ENCODE data around the gene AGGF1. TPM values are rescaled to one million over a fixed set of nuclear protein-coding genes. Genes with fewer than 3 reads are reported as not detected.
A peak's percentile ranks its signal among the peaks of the same experiment; 100 is the strongest.
"Not testable (repeated sequence)": the region's sequence is repeated elsewhere in the genome, so short reads cannot be mapped to it uniquely, and the experiment has no call there.

The AGGF1 gene
- total RNA-seq, 1 donor from 2014 or later, result 20.4 TPM

DNA sequence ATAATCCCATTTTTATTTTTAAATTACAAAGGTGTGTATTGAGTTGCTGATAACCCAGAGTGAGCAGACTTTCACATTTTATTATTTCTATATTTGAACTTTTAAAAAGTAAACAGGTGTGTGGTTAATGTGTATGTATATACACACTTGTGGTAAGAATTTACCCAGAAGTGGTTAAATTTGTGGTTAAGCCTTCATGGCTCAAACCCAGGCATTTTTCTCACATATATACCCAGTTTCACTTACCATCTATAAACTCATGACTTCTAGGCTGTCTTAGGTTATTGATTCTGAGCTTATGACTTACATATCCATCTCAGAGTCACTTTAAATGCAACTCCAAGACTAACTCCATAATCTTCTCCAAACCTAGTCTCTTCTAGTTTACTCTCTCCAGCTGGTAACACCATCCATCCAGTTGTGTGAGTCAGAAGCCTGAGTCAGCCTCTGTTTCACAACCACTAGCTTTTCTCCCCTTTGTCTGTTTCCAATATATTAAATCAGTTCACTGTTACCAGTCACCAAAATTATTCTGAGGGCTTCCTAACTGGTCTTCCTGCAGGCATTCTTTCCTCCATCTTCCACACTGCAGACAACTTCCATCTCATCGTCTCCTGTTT, 36.7 kb downstream of the AGGF1 start:
- no peak overlapping the region for H3K4me3 ChIP-seq
- no peaks in the 10 kb centered on the region for H3K9me3 ChIP-seq
- no peaks in the 10 kb centered on the region for H3K27me3 ChIP-seq (ENCODE audit: low read depth)
- peaks cover 34% of the 10 kb centered on the region for H3K36me3 ChIP-seq
- TF ChIP-seq, protein P1, sequence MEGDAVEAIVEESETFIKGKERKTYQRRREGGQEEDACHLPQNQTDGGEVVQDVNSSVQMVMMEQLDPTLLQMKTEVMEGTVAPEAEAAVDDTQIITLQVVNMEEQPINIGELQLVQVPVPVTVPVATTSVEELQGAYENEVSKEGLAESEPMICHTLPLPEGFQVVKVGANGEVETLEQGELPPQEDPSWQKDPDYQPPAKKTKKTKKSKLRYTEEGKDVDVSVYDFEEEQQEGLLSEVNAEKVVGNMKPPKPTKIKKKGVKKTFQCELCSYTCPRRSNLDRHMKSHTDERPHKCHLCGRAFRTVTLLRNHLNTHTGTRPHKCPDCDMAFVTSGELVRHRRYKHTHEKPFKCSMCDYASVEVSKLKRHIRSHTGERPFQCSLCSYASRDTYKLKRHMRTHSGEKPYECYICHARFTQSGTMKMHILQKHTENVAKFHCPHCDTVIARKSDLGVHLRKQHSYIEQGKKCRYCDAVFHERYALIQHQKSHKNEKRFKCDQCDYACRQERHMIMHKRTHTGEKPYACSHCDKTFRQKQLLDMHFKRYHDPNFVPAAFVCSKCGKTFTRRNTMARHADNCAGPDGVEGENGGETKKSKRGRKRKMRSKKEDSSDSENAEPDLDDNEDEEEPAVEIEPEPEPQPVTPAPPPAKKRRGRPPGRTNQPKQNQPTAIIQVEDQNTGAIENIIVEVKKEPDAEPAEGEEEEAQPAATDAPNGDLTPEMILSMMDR (IDR thresholded peaks at IDR 0.05), result no peak
- H3K4me1 ChIP-seq, result no peaks in the 10 kb centered on the region
- no peak overlapping the region for H3K27ac ChIP-seq
- ATAC-seq, result no peak
- DNase-seq, result no peak
- intact Hi-C loops (cut with DNase I), result no loop called here

DNA sequence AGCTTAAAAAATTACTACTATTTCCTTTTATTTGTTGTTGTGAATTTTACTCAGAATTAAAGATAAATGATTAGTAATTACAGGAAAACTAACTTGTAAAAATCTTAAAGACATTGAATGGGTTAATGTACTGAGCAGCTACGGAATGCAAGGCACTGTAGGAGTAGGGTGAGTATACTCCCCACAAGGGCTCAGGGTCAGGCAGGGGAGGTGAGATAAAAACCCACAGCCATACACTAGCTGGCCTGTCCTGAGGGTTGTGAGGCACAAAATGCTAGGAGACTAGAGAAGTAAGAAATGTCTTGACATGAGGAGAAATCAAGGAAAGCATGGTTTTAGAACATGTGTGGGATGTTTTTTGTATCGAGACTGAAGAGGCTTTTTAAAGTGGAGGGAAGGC, 43.5 kb downstream of the AGGF1 start:
- Histone ChIP-seq H3K4me3 (no peak overlapping the region), H3K4me1 (peaks cover 5% of the 10 kb centered on the region), H3K27me3 (ENCODE audit: low read depth) (no peaks in the 10 kb centered on the region), H3K36me3 (peaks cover 7% of the 10 kb centered on the region), H3K27ac (no peak overlapping the region), H3K9me3 (no peaks in the 10 kb centered on the region)
- TF ChIP-seq, protein P1 (IDR thresholded peaks at IDR 0.05), result no peak
- ATAC-seq (no peak), DNase-seq (no peak)
- intact Hi-C loops (cut with DNase I), result no loop called here

DNA sequence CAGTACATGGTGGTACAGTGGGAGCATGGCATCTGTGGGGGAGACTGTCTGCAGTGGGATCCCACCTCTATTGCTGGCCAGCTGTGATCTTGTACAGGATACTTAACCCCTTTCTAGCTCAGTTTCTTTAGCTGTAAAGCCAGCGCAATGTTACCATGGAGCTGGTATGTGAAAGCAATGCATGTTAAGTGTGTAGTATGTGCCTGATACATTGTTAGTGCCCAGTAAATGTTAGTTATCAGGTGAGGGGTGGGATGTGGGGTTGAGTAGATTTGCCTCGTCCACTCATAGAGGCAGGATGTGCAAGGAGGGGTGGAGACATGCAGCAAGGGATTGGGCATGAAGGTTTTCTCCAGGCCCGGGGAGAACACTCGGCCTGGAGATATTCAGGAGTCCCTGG, 44.5 kb downstream of the AGGF1 start:
- H3K4me3 ChIP-seq, result no peak overlapping the region

DNA sequence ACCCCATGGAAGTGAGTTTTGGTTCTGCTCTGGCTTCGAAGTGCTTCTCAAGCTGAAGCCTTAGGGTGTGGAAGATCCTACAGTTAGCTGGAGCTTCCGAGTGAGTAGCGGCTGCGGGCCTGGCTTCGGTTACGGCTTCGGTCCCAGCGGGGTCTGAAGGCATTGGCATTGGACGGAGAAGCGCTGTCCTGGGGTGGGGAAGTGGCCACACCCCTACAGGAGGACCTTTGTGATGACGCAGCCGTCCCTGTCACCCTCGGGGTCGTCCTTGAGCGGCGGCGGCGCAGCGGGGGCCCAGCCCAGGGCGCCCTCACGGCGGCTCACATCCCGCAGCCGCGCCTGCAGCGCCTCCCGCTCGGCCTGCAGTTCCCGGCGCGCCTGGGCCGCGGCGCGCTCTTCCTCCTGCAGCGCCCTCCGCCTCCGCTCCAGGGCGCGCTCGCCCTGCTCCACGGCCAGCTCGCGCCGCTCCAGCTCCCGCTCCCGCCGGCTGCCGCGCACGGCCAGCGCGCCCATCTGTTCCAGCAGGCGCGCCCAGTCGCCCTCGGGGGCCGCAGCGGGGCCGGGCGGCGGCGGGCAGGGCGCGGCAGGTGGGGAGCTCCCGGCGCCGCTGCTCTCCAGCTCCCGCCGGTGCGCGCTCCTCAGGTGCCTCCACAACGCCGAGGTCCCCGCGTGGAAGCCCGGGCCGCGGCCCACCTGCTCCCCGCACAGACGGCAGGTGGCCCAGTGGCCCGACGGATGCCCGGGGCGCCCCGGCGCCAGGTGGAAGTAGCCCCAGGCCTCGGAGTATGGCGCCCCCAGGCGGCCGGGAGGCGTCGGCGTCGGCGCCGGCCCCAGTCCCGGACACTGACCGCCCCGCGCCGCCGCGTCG, 47.0 kb downstream of the AGGF1 start:
- Histone ChIP-seq H3K4me3 (peak overlapping the region; percentile 46), H3K9me3 (no peaks in the 10 kb centered on the region), H3K27ac (peak overlapping the region; percentile 42), H3K36me3 (no peaks in the 10 kb centered on the region), H3K27me3 (ENCODE audit: low read depth) (no peaks in the 10 kb centered on the region), H3K4me1 (peaks cover 5% of the 10 kb centered on the region)
- TF ChIP-seq, protein P1 (IDR thresholded peaks at IDR 0.05), result peak; percentile 67
- intact Hi-C loops (cut with DNase I), result no loop called here
- DNase-seq, result peak; percentile 76
- ATAC-seq, result peak; percentile 87 to 91

More for the DNA sequence above, 44.5 kb downstream of the AGGF1 start:
- DNase-seq, result no peak
- peaks cover 7% of the 10 kb centered on the region for H3K36me3 ChIP-seq
- no peak for ATAC-seq
- H3K4me1 ChIP-seq, result peaks cover 5% of the 10 kb centered on the region
- no peaks in the 10 kb centered on the region for H3K9me3 ChIP-seq
- intact Hi-C loops (cut with DNase I), result no loop called here
- TF ChIP-seq, protein P1 (IDR thresholded peaks at IDR 0.05), result no peak
- H3K27me3 ChIP-seq (ENCODE audit: low read depth), result no peaks in the 10 kb centered on the region
- H3K27ac ChIP-seq, result no peak overlapping the region

DNA sequence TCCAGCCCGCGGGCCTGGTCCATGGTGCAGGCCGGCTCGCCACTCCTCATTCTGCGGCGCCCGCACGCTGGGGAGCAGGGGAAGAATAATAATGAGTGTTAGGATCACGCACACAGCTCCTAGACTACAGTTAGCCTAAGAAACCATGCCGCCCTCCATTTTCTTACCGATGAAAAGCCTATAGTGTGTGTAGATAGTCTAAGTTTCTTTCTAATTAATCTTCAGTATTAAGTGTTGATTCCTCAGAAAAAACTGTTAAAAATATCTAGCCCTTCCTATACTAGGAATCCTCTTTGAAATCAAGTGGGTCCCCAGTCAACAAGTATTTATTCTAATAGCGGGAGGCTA, 47.6 kb downstream of the AGGF1 start:
- Histone ChIP-seq H3K36me3 (no peaks in the 10 kb centered on the region), H3K4me1 (peaks cover 5% of the 10 kb centered on the region), H3K4me3 (peak overlapping the region; percentile 46), H3K27me3 (ENCODE audit: low read depth) (no peaks in the 10 kb centered on the region), H3K27ac (no peak overlapping the region), H3K9me3 (no peaks in the 10 kb centered on the region)
- no peak for DNase-seq
- intact Hi-C loops (cut with DNase I), result no loop called here
- ATAC-seq, result no peak
- TF ChIP-seq, protein P1 (IDR thresholded peaks at IDR 0.05), result no peak

DNA sequence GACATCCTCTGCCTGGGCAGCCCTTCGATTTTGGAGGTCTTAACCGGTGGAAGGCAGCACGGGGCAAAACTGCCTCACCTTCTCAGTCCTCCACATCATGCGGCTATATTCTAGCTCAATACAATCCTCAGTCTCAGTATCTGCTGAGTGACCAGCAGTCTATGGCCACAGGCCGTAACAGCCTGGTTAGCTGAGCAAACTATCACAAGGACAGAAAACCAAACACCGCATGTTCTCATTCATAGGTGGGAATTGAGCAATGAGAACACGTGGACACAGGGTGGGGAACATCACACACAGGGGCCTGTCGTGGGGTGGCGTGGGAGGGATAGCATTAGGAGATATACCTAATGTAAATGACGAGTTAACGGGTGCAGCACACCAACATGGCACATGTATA, 50.3 kb downstream of the AGGF1 start:
- intact Hi-C loops (cut with DNase I); DNase-seq: not testable (repeated sequence)

More for the DNA sequence above, 50.3 kb downstream of the AGGF1 start:
- H3K27me3 ChIP-seq (ENCODE audit: low read depth); H3K4me1 ChIP-seq; H3K36me3 ChIP-seq; H3K27ac ChIP-seq; H3K4me3 ChIP-seq; H3K9me3 ChIP-seq; ATAC-seq: not testable (repeated sequence)

Data from lower lobe of right lung (tissue), 2 donors.